Measurements from ENCODE around the gene TBCE. TPM values are rescaled to one million over a fixed set of nuclear protein-coding genes. Genes with fewer than 3 reads are reported as not detected.
A peak's percentile ranks its signal among the peaks of the same experiment; 100 is the strongest.

TBCE gene
- polyA plus RNA-seq, 4 donors: 47.6 to 60.3 (median 52.3) TPM

DNA sequence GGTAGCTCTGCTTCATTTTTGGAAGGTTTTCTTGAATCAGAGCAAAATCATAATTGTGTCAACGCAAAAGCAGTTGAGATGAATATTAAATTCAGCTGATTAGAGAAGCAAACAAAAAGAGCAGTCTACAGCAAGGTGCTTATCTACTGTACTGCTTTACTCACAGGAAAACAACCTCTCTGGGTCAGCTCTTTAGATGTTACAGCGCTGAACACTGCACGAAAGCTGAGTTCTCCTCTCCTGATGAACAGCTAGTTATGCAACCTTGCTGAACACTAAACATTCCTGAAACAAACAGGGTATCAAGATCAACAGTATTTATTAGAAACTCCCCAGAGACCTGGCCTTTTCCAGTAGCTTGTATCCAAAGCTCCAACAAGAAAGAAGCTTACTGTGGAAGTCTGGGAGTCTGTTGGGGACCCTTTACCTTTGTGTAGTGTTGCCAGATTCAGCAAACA is 41.3 kb downstream of the TBCE start:
- DNase-seq (ENCODE audit: low read depth in 4 of 4, low spot score in 2 of 4): no peak

- DNase-seq (ENCODE audit: low read depth in 4 of 4, low spot score in 2 of 4): no peak
These were observed 42.0 kb downstream of the TBCE start for GRCh38 chr1:235409042-235409820.

DNA sequence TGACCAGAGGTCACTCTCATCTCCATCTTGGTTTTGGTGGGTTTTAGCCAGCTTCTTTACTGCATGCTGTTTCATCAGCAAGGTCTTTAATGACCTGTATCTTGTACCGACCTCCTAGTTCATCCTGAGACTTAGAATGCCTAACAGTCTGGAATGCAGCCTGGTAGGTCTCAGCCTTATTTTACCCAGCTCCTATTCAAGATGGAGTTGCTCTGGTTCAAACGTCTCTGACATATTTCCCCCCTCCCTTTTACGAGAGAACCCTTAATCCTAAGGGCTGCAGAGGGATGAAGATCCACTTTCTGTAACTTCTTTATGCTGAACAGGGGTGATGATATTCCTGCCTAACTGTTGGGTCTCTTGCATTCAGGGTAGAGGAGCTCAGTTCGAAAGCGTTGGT is 43.2 kb downstream of the TBCE start:
- no peak for DNase-seq (ENCODE audit: low read depth in 4 of 4, low spot score in 2 of 4)

- DNase-seq (ENCODE audit: low read depth in 4 of 4, low spot score in 2 of 4): no peak
These were observed 44.6 kb downstream of the TBCE start for GRCh38 chr1:235411489-235412486.

- peak in 1 of 4 donors; percentile 34 for DNase-seq (ENCODE audit: low read depth in 4 of 4, low spot score in 2 of 4)
These were observed 48.0 kb downstream of the TBCE start for GRCh38 chr1:235415008-235415904.

- DNase-seq (ENCODE audit: low read depth in 4 of 4, low spot score in 2 of 4): no peak
These were observed 49.4 kb downstream of the TBCE start for GRCh38 chr1:235416662-235417049.

GRCh38 chr1:235417086-235417697 is 50.0 kb downstream of the TBCE start:
- peak in 3 of 4 donors; percentile 29 to 41 (median 41) for DNase-seq (ENCODE audit: low read depth in 4 of 4, low spot score in 2 of 4)

GRCh38 chr1:235421751-235422150 is 54.5 kb downstream of the TBCE start:
- DNase-seq (ENCODE audit: low read depth in 4 of 4, low spot score in 2 of 4): no peak

DNA sequence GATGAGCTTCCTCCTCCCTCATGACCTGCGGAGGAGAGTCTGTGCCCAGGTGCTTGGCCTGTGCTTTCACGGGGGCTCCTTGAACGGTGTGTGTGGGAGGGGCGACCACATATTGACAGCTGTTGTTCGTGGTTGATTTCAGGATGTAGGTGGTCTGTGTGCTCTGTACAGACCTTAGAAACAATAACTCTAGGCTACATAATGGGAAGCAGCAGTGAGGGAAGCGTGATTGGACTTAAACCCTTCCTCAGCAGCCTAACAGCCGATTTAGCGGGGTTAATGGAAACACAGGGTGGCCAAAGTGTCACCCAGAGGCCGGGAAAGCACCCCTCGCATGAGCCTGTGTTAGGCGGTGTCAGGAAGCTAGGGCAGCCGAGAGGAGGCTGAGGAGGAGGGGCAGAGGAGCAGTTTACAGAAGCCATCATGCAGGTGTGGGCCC is 56.0 kb downstream of the TBCE start:
- no peak for DNase-seq (ENCODE audit: low read depth in 4 of 4, low spot score in 2 of 4)

GRCh38 chr1:235424092-235424491 is 56.9 kb downstream of the TBCE start:
- no peak for DNase-seq (ENCODE audit: low read depth in 4 of 4, low spot score in 2 of 4)

GRCh38 chr1:235425357-235425756 is 58.1 kb downstream of the TBCE start:
- DNase-seq (ENCODE audit: low read depth in 4 of 4, low spot score in 2 of 4): no peak

- no peak for DNase-seq (ENCODE audit: low read depth in 4 of 4, low spot score in 2 of 4)
These were observed 58.9 kb downstream of the TBCE start for GRCh38 chr1:235426143-235426542.

- no peak for DNase-seq (ENCODE audit: low read depth in 4 of 4, low spot score in 2 of 4)
These were observed 59.5 kb downstream of the TBCE start for GRCh38 chr1:235426680-235427079.

DNA sequence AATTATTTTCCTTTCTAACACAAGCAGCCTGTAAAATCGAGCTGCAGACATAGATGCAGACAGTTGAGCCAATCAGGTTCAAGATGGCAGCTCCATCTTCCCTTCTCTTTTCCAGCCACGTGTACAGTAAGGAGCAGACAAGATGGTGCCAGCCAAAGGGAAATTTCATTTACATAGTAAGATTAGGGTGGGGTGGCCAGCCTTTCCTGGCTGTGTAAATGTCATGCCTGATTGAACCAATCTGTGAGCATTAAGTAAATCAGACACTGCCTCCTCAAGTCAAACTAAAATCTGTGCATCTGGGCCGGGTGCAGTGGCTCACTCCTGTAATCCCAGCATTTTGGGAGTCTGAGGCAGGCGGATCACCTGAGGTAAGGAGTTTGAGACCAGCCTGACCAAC is 60.2 kb downstream of the TBCE start:
- no peak for DNase-seq (ENCODE audit: low read depth in 4 of 4, low spot score in 2 of 4)

- no peak for DNase-seq (ENCODE audit: low read depth in 4 of 4, low spot score in 2 of 4)
These were observed 61.9 kb downstream of the TBCE start for GRCh38 chr1:235429143-235429542.

GRCh38 chr1:235430991-235431390 is 63.8 kb downstream of the TBCE start:
- DNase-seq (ENCODE audit: low read depth in 4 of 4, low spot score in 2 of 4): no peak

DNA sequence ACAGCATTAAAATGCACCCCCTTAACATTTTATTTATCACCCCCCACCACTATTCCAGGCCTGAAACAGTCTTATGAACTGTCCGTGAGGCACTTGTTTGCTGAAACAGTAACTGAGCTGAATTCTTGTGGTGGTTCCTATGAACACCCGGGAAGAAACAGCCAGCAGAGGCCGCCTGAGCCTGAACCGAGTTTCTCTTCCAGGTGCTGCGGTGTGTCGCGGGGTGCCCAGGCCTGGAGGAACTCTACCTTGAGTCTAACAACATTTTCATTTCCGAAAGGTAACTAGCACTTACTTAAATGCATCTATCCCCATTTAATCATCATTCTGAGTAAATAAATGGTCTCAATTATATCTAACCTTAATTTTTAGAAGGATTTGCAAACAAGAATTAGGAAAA is 66.8 kb downstream of the TBCE start:
- no peak for DNase-seq (ENCODE audit: low read depth in 4 of 4, low spot score in 2 of 4)

- DNase-seq (ENCODE audit: low read depth in 4 of 4, low spot score in 2 of 4): no peak
These were observed 74.0 kb downstream of the TBCE start for GRCh38 chr1:235441159-235441685.

- no peak for DNase-seq (ENCODE audit: low read depth in 4 of 4, low spot score in 2 of 4)
These were observed 75.7 kb downstream of the TBCE start for GRCh38 chr1:235442788-235443429.
